Trophoblast cell (in vitro differentiated cells and primary cell): Measurements from ENCODE around the gene MPPE1.
"Not testable (repeated sequence)": the region's sequence is repeated elsewhere in the genome, so short reads cannot be mapped to it uniquely, and the experiment has no call there.

Experiments
- DNase-seq, 2 donors: peaks; one replicate each; pipeline ENCODE4 v3.0.0-alpha.2; 2016
- H2AFZ ChIP-seq: 2 replicates; pipeline ENCODE4 v1.6.1; 2013; ENCODE audit warnings: low read length, moderate library complexity, mild to moderate bottlenecking; ENCODE audit not compliant: insufficient read depth, poor library complexity
- H2AK5ac ChIP-seq: 2 replicates; pipeline ENCODE4 v1.6.1; 2013; ENCODE audit warnings: mild to moderate bottlenecking, low read length
- H2BK120ac ChIP-seq: 2 replicates; pipeline ENCODE4 v1.6.1; 2013; ENCODE audit warnings: low read length, mild to moderate bottlenecking, moderate library complexity; ENCODE audit not compliant: insufficient read depth, poor library complexity
- H2BK12ac ChIP-seq: 2 replicates; pipeline ENCODE4 v1.6.1; 2013; ENCODE audit warnings: mild to moderate bottlenecking, low read length, moderate library complexity
- H2BK5ac ChIP-seq: 2 replicates; pipeline ENCODE4 v1.6.1; 2013; ENCODE audit warnings: low read length, low read depth, moderate library complexity, mild to moderate bottlenecking; ENCODE audit not compliant: poor library complexity
- H3K14ac ChIP-seq: 2 replicates; pipeline ENCODE4 v1.6.1; 2013; ENCODE audit warnings: mild to moderate bottlenecking, low read length
- H3K18ac ChIP-seq: 2 replicates; pipeline ENCODE4 v1.6.1; 2013; ENCODE audit warnings: mild to moderate bottlenecking, low read length
- H3K23ac ChIP-seq: 2 replicates; pipeline ENCODE4 v1.6.1; 2013; ENCODE audit warnings: low read length
- H3K27ac ChIP-seq: 2 replicates; pipeline ENCODE4 v1.5.1; 2013; ENCODE audit warnings: low read depth, mild to moderate bottlenecking, inconsistent platforms, low read length, moderate library complexity
- H3K27me3 ChIP-seq: 2 replicates; pipeline ENCODE4 v1.6.1; 2013; ENCODE audit warnings: inconsistent platforms, mild to moderate bottlenecking, low read length, moderate library complexity; ENCODE audit not compliant: insufficient read depth
- H3K36me3 ChIP-seq, 2 experiments: 1 replicate in 1 of 2; 2 replicates in 1 of 2; pipeline ENCODE4 v1.6.1; 2013; ENCODE audit warnings: low read length in 2 of 2, mild to moderate bottlenecking in 2 of 2, moderate library complexity in 1 of 2; ENCODE audit not compliant: insufficient read depth in 2 of 2, control insufficient read depth in 1 of 2
- H3K4ac ChIP-seq: 2 replicates; pipeline ENCODE4 v1.6.1; 2013; ENCODE audit warnings: low read depth, mild to moderate bottlenecking, low read length, moderate library complexity
- H3K4me1 ChIP-seq, 2 experiments: 1 replicate in 1 of 2; 2 replicates in 1 of 2; pipeline ENCODE4 v1.6.1; 2013; ENCODE audit warnings: low read length in 2 of 2, mild to moderate bottlenecking in 2 of 2, moderate library complexity in 1 of 2; ENCODE audit not compliant: insufficient read depth in 2 of 2, control insufficient read depth in 1 of 2
- H3K4me2 ChIP-seq: 2 replicates; pipeline ENCODE4 v1.6.1; 2013; ENCODE audit warnings: inconsistent platforms, mild to moderate bottlenecking, low read length, moderate library complexity
- H3K4me3 ChIP-seq: 2 replicates; pipeline ENCODE4 v1.5.1; 2013; ENCODE audit warnings: mild to moderate bottlenecking, low read depth, low read length, inconsistent platforms
- H3K79me1 ChIP-seq: one replicate; pipeline ENCODE4 v1.6.1; 2013; ENCODE audit warnings: low read length
- H3K79me2 ChIP-seq: 2 replicates; pipeline ENCODE4 v1.6.1; 2013; ENCODE audit warnings: low read length, mild to moderate bottlenecking; ENCODE audit not compliant: control insufficient read depth, insufficient read depth, poor library complexity
- H3K9ac ChIP-seq: 2 replicates; pipeline ENCODE4 v1.6.1; 2013; ENCODE audit warnings: mild to moderate bottlenecking, low read length
- H3K9me3 ChIP-seq: 2 replicates; pipeline ENCODE4 v1.6.1; 2013; ENCODE audit warnings: low read depth, mild to moderate bottlenecking, control low read depth, inconsistent platforms, low read length; ENCODE audit not compliant: insufficient read depth
- H4K12ac ChIP-seq: 2 replicates; pipeline ENCODE4 v1.6.1; 2013; ENCODE audit warnings: low read depth, mild to moderate bottlenecking, low read length, moderate library complexity
- H4K8ac ChIP-seq: 2 replicates; pipeline ENCODE4 v1.6.1; 2013; ENCODE audit warnings: low read depth, mild to moderate bottlenecking, low read length, moderate library complexity
- H4K91ac ChIP-seq: one replicate; pipeline ENCODE4 v1.6.1; 2013; ENCODE audit warnings: low read depth, mild to moderate bottlenecking, low read length, moderate library complexity
- WGBS: extraction: QIAGEN DNeasy Blood & Tissue Kit; methylation state at CpG from one replicate; pipeline ENCODE4 v1.1.7; 2013; ENCODE audit warnings: missing lambda C conversion rate; ENCODE audit not compliant: insufficient read length, insufficient coverage; ENCODE audit errors: extremely low coverage; 5-methylcytosine and 5-hydroxymethylcytosine counted together

MPPE1 gene

GRCh38 chr18:11859903-11860407 is 48.2 kb downstream of the MPPE1 start:
- no peaks in the 10 kb centered on the region for H3K9me3 ChIP-seq
- no CpG with 5 or more reads among the region's 4 CpGs for WGBS
- H3K14ac ChIP-seq, result no peak overlapping the region
- no peak overlapping the region for H3K4me3 ChIP-seq
- no peak overlapping the region for H3K23ac ChIP-seq
- peaks cover 18% of the 10 kb centered on the region for H3K79me1 ChIP-seq
- no peak overlapping the region for H4K91ac ChIP-seq
- peak; percentile 92 to 97 for DNase-seq
- no peaks in the 10 kb centered on the region for H3K79me2 ChIP-seq
- H2BK5ac ChIP-seq, result no peak overlapping the region
- H2AFZ ChIP-seq, result no peak overlapping the region
- no peak overlapping the region for H3K9ac ChIP-seq
- peaks cover 13 to 23% of the 10 kb centered on the region in 2 experiments for H3K4me1 ChIP-seq
- H3K36me3 ChIP-seq, result no peaks in the 10 kb centered on the region
- H3K27ac ChIP-seq, result no peak overlapping the region
- H2BK12ac ChIP-seq, result peak overlapping the region; percentile 19
- H3K18ac ChIP-seq, result no peak overlapping the region
- H2AK5ac ChIP-seq, result no peak overlapping the region
- H4K12ac ChIP-seq, result no peak overlapping the region
- no peak overlapping the region for H2BK120ac ChIP-seq
- no peak overlapping the region for H3K4ac ChIP-seq
- no peaks in the 10 kb centered on the region for H3K27me3 ChIP-seq
- no peak overlapping the region for H3K4me2 ChIP-seq
- no peak overlapping the region for H4K8ac ChIP-seq

GRCh38 chr18:11859282-11859830 is 48.8 kb downstream of the MPPE1 start:
- Histone ChIP-seq H3K4me3 (no peak overlapping the region), H2BK12ac (peak overlapping the region; percentile 37), H2BK5ac (no peak overlapping the region), H3K4ac (no peak overlapping the region), H4K8ac (no peak overlapping the region), H3K36me3 (no peaks in the 10 kb centered on the region), H4K91ac (peak overlapping the region; percentile 41), H3K27ac (no peak overlapping the region), H3K9ac (no peak overlapping the region), H2AK5ac (no peak overlapping the region), H3K14ac (no peak overlapping the region), H3K4me2 (no peak overlapping the region), H3K18ac (no peak overlapping the region), H2BK120ac (peak overlapping the region; percentile 12), H4K12ac (no peak overlapping the region), H2AFZ (peak overlapping the region; percentile 11), H3K79me2 (no peaks in the 10 kb centered on the region), H3K4me1 (peaks cover 13 to 23% of the 10 kb centered on the region in 2 experiments), H3K9me3 (no peaks in the 10 kb centered on the region), H3K23ac (no peak overlapping the region), H3K79me1 (peaks cover 18% of the 10 kb centered on the region), H3K27me3 (no peaks in the 10 kb centered on the region)
- DNase-seq, result peak; percentile 92 to 98
- WGBS, result no CpG with 5 or more reads among the region's 7 CpGs

- Histone ChIP-seq H3K18ac (peak overlapping the region; percentile 4), H3K23ac (no peak overlapping the region), H2BK12ac (peak overlapping the region; percentile 5)
These were observed 50.8 kb downstream of the MPPE1 start for GRCh38 chr18:11857177-11857887.

GRCh38 chr18:11854554-11854953 is 53.6 kb downstream of the MPPE1 start:
- not testable (repeated sequence) for H3K79me2 ChIP-seq, H4K12ac ChIP-seq, H2BK120ac ChIP-seq, H3K23ac ChIP-seq, H2AK5ac ChIP-seq, H2AFZ ChIP-seq, H3K4me3 ChIP-seq, H3K18ac ChIP-seq, H3K27ac ChIP-seq, H3K27me3 ChIP-seq, H3K4ac ChIP-seq, H2BK12ac ChIP-seq, H4K91ac ChIP-seq, H2BK5ac ChIP-seq, H3K9me3 ChIP-seq, H3K36me3 ChIP-seq, H3K4me2 ChIP-seq, H3K14ac ChIP-seq, H4K8ac ChIP-seq, H3K9ac ChIP-seq
- no CpG with 5 or more reads among the region's 6 CpGs for WGBS
- H3K4me1 ChIP-seq, result peaks cover 10 to 20% of the 10 kb centered on the region in 2 experiments
- peak in 1 of 2 donors; percentile 51 for DNase-seq
- peaks cover 20% of the 10 kb centered on the region for H3K79me1 ChIP-seq

More at GRCh38 chr18:11857177-11857887, 50.8 kb downstream of the MPPE1 start:
- H3K4ac ChIP-seq, result no peak overlapping the region
- no peak overlapping the region for H3K14ac ChIP-seq
- no peak overlapping the region for H3K4me3 ChIP-seq
- peak overlapping the region; percentile 31 for H3K9ac ChIP-seq
- H3K9me3 ChIP-seq, result no peaks in the 10 kb centered on the region
- H4K91ac ChIP-seq, result peak overlapping the region; percentile 17
- H3K4me2 ChIP-seq, result peak overlapping the region; percentile 64
- peak overlapping the region; percentile 76 for H3K27ac ChIP-seq
- peak overlapping the region; percentile 68 for H2BK120ac ChIP-seq
- peak; percentile 97 to 98 for DNase-seq
- peak overlapping the region; percentile 87 for H2BK5ac ChIP-seq
- H3K36me3 ChIP-seq, result no peaks in the 10 kb centered on the region
- no peaks in the 10 kb centered on the region for H3K27me3 ChIP-seq
- H2AFZ ChIP-seq, result peak overlapping the region; percentile 66
- no peaks in the 10 kb centered on the region for H3K79me2 ChIP-seq
- H3K4me1 ChIP-seq, result peaks cover 13 to 23% of the 10 kb centered on the region in 2 experiments
- H4K12ac ChIP-seq, result no peak overlapping the region
- no CpG with 5 or more reads among the region's 11 CpGs for WGBS
- peak overlapping the region; percentile 47 for H4K8ac ChIP-seq
- no peak overlapping the region for H2AK5ac ChIP-seq
- H3K79me1 ChIP-seq, result peaks cover 18% of the 10 kb centered on the region
